Adrenal gland (tissue), 5 donors: ENCODE data around the gene MLXIPL.

Experiments used
- CTCF ChIP-seq, 6 experiments: fragments of 450-650 bp in 4 of 6; fragments of 200-600 bp in 2 of 6; sonication (generic) in 1 of 6; IDR thresholded peaks; 1 replicate in 5 of 6; 2 replicates in 1 of 6; pipeline versions ENCODE4 v1.5.1 to v1.8.0; 2016 to 2021; ENCODE audit warnings: antibody characterized with exemption in 6 of 6, mild to moderate bottlenecking in 2 of 6, moderate library complexity in 1 of 6
- POLR2A ChIP-seq, 2 donors: fragments of 450-650 bp; IDR thresholded peaks; one replicate each; pipeline ENCODE4 v1.6.1; 2017; ENCODE audit warnings: antibody characterized with exemption in 2 of 2, mild to moderate bottlenecking in 2 of 2, moderate library complexity in 1 of 2
- donor health status: DM: no; HTN: no; CAD: no.

DNA sequence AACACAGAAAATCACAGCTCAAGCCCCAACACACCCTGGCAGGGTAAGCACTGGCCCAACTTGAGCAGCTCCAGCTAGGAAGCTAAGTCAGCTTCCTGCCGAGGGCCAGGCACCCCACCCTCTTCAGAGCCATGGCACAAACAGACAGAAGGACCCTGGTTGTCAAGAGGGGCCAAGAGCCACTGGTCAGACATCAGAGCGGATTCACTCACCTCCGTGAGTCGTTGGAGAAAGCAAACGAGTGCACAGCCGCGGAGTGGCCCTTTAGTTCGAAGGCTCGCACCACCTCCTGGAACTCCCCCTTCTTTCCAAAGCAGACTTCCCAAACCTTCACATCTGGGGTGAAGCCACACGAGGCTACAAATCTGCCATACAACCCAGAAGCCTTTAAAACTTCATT is 53.3 kb downstream of the MLXIPL start:
- TF ChIP-seq CTCF (IDR thresholded peaks at IDR 0.05) (no peak), POLR2A (IDR thresholded peaks at IDR 0.05) (no peak)
